ENCODE measurements around the gene TBC1D1. TPM values are rescaled to one million over a fixed set of nuclear protein-coding genes. Genes with fewer than 3 reads are reported as not detected.

TBC1D1 gene
- total RNA-seq, 3 donors from 2014 or later (not counting 1 experiment from before 2014, with no cell fraction given), result 59.2 to 78.6 (median 68.5) TPM

- ATAC-seq (no peak), DNase-seq (no peak)
- Histone ChIP-seq H3K27me3 (ENCODE audit: control insufficient read depth, insufficient read depth, low read length) (no peaks in the 10 kb centered on the region), H3K9me3 (ENCODE audit: control insufficient read depth, insufficient read depth, low read length) (no peaks in the 10 kb centered on the region), H3K36me3 (ENCODE audit: control insufficient read depth, insufficient read depth, low read length) (peaks cover 40% of the 10 kb centered on the region), H3K27ac (ENCODE audit: low read length) (no peak overlapping the region), H3K4me1 (ENCODE audit: control insufficient read depth, insufficient read depth, low read length) (peaks cover 6% of the 10 kb centered on the region), H3K4me3 (ENCODE audit: low read length) (no peak overlapping the region)
- Mint-ChIP-seq H3K27me3 (ENCODE audit: low read depth in 2 of 2) (no peaks in the 10 kb centered on the region), H3K36me3 (peaks cover 8% of the 10 kb centered on the region), H3K4me1 (peaks cover 22 to 35% of the 10 kb centered on the region in 2 donors), H3K9me3 (no peaks in the 10 kb centered on the region), H3K27ac (no peak overlapping the region), H3K4me3 (no peak overlapping the region)
- intact Hi-C loops (cut with micrococcal nuclease), result no loop called here
- TF ChIP-seq CTCF (IDR thresholded peaks at IDR 0.05), result no peak
- WGBS (ENCODE audit: insufficient coverage), result 98% methylated on average over 4 of the region's 4 CpGs
Measured at GRCh38 chr4:38101563-38101962, 210.7 kb downstream of the TBC1D1 start.

- H3K27ac ChIP-seq (ENCODE audit: low read length), result no peak overlapping the region
- no peaks in the 10 kb centered on the region for H3K9me3 ChIP-seq (ENCODE audit: control insufficient read depth, insufficient read depth, low read length)
- no peak overlapping the region for H3K27ac Mint-ChIP-seq
- H3K4me1 ChIP-seq (ENCODE audit: control insufficient read depth, insufficient read depth, low read length), result peaks cover 18% of the 10 kb centered on the region
- WGBS (ENCODE audit: insufficient coverage), result 97% methylated on average over 7 of the region's 7 CpGs
- ATAC-seq (no peak), DNase-seq (no peak)
- peaks cover 38% of the 10 kb centered on the region for H3K36me3 ChIP-seq (ENCODE audit: control insufficient read depth, insufficient read depth, low read length)
- H3K4me3 ChIP-seq (ENCODE audit: low read length), result no peak overlapping the region
- no peak overlapping the region for H3K4me3 Mint-ChIP-seq
- no peaks in the 10 kb centered on the region for H3K27me3 Mint-ChIP-seq (ENCODE audit: low read depth in 2 of 2)
- no peaks in the 10 kb centered on the region for H3K9me3 Mint-ChIP-seq
- TF ChIP-seq CTCF (IDR thresholded peaks at IDR 0.05), result no peak
- intact Hi-C loops (cut with micrococcal nuclease), result no loop called here
- peaks cover 34 to 50% of the 10 kb centered on the region in 2 donors for H3K4me1 Mint-ChIP-seq
- peaks cover 8% of the 10 kb centered on the region for H3K36me3 Mint-ChIP-seq
- H3K27me3 ChIP-seq (ENCODE audit: control insufficient read depth, insufficient read depth, low read length), result no peaks in the 10 kb centered on the region
Measured at GRCh38 chr4:38102957-38103588, 212.2 kb downstream of the TBC1D1 start.

- H3K36me3 ChIP-seq (ENCODE audit: control insufficient read depth, insufficient read depth, low read length), result peaks cover 38% of the 10 kb centered on the region
- peaks cover 27% of the 10 kb centered on the region for H3K36me3 Mint-ChIP-seq
Measured at GRCh38 chr4:38105475-38106220, 214.8 kb downstream of the TBC1D1 start.

More at GRCh38 chr4:38105475-38106220, 214.8 kb downstream of the TBC1D1 start:
- H3K9me3 Mint-ChIP-seq, result no peaks in the 10 kb centered on the region
- Histone ChIP-seq H3K27me3 (ENCODE audit: control insufficient read depth, insufficient read depth, low read length) (no peaks in the 10 kb centered on the region), H3K4me1 (ENCODE audit: control insufficient read depth, insufficient read depth, low read length) (peaks cover 18% of the 10 kb centered on the region), H3K9me3 (ENCODE audit: control insufficient read depth, insufficient read depth, low read length) (no peaks in the 10 kb centered on the region), H3K4me3 (ENCODE audit: low read length) (no peak overlapping the region), H3K27ac (ENCODE audit: low read length) (no peak overlapping the region)
- H3K4me1 Mint-ChIP-seq, result peaks cover 28 to 33% of the 10 kb centered on the region in 2 donors
- no peaks in the 10 kb centered on the region for H3K27me3 Mint-ChIP-seq (ENCODE audit: low read depth in 2 of 2)
- no peak overlapping the region for H3K27ac Mint-ChIP-seq
- 84% methylated on average over 7 of the region's 7 CpGs for WGBS (ENCODE audit: insufficient coverage)
- no peak for DNase-seq
- no peak overlapping the region for H3K4me3 Mint-ChIP-seq
- ATAC-seq, result no peak
- intact Hi-C loops (cut with micrococcal nuclease), result no loop called here
- no peak for TF ChIP-seq CTCF (IDR thresholded peaks at IDR 0.05)
